Measurements from ENCODE around the gene KCP.

KCP gene

DNA sequence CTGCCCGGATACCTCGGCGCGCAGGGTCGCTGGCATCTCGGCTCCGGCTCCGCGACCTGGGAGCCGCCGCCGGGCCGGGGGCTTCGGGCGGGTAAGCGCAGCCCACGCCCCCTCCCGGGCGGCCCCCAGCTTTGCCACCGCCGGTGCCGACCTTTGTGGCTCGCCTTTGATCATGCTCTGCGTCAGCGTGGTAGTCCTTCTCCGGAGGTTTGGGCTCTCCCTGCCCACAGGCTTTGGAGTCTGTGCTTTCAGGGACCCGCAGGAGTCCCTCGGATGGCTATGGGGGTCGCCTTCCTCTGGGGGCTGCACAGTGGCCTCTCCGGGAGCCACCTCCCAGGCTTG, 40.6 kb downstream of the KCP start:
- DNase-seq = no peak

DNA sequence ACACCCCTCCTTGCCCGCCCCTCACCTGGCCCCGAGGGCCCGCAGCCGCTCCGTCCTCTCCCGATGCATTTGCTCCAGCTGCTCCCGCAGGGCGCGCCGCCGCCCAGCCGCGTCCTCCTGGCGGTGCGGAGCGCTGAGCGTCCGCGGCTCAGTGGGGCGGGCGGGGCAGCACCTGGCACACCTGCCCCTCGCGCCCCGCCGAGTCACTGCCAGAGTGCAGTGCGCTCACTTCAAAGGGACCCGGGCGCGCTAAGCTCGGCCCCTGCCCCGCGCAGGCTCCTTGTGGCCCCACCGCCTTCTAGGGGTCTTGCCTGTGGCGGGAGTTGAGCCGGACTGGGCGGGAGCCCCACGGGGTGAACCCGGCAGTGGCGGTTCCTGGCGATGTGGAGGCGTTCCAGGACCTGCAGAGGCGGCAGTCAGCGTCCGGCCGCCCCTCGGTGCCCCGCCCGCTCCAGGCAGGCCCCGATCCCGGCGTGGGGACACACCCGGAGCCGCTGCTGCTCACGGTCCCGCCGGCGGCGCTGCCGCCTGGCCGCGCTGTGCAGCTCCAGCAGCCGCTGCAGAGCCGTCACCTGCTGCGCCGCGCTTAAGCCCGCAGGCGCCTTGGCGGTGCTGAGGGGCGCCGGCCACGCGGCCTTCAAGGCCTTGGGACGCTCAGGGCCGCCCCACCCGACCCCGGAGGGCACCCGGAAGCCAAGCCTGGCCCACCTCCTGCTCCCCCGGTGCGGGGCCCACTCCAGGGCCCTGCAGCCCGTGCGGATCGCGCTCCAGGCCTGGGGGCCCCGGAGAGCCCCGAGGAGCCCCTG, 41.2 kb downstream of the KCP start:
- DNase-seq = peak; percentile 53

GRCh38 chr7:128868624-128869137, 41.8 kb downstream of the KCP start:
- no peak for DNase-seq

- DNase-seq = peak; percentile 35
These were observed 42.5 kb downstream of the KCP start for GRCh38 chr7:128867842-128868623.

DNA sequence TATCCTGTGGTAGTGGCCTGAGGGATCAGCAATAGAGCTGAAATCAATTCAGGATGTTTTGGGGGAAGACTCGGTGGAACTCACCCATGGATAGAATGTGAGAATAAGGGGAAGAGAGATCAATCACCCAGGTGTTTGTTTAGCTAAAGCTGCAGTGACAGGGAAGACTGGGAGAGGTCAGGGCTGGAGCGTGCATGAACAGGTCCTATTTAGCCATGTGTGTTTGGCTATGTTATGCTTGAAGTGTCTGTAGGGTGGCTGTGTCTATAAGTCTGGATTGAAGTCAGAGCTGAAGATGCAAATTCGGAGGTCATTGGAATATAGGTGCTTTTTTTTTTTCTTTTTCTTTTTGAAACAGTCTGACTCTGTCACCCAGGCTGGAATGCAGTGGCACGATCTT, 43.3 kb downstream of the KCP start:
- no peak for DNase-seq

- DNase-seq = no peak
These were observed 44.3 kb downstream of the KCP start for GRCh38 chr7:128865996-128866877.

DNA sequence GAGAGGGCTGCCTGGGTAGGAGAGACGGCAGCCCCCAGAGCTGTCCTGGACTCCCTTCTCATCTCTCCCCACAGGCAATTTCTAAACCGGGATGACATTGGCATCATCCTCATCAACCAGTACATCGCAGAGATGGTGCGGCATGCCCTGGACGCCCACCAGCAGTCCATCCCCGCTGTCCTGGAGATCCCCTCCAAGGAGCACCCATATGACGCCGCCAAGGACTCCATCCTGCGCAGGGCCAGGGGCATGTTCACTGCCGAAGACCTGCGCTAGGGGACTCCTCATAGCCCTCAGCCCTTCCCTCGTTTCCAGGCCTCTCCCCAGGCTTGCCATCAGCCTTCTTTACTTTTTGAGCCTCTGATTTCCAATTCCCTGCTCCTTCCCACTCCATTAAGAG, 45.2 kb downstream of the KCP start:
- DNase-seq = no peak

DNA sequence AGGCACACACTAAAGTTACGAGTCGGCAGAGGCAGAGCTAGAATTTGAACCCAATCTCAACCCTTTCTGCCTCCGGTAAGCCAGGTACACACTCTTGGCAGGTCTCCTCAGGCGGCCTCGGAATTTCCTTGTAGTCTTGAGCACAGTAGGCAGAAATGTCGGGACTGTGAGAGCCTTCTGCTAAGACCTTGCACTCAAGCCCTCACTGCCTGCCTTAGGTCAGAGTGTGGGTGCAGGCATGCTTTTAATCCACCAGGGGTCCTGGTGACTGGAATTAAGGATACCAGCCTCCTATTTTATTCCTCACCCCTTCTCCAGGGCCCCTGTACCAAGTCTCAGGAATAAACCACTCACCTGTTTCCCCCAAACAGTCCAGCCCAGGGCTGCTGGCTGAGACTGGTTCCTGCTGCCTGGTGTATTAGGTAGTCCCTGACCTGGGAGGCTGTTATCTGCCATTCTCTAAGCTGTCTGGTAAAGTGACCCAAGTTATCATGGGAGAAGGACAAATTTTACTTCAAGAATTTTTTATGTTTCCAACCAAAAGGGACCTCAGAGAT, 47.0 kb downstream of the KCP start:
- peak; percentile 5 for DNase-seq

- DNase-seq = peak; percentile 97
These were observed 47.7 kb downstream of the KCP start, which contains the start of gene ATP6V1F for GRCh38 chr7:128862571-128863432. Gene ATP6V1F (plus strand): TSS chr7:128862856. CDS start chr7:128862905, 49 bp downstream.

DNA sequence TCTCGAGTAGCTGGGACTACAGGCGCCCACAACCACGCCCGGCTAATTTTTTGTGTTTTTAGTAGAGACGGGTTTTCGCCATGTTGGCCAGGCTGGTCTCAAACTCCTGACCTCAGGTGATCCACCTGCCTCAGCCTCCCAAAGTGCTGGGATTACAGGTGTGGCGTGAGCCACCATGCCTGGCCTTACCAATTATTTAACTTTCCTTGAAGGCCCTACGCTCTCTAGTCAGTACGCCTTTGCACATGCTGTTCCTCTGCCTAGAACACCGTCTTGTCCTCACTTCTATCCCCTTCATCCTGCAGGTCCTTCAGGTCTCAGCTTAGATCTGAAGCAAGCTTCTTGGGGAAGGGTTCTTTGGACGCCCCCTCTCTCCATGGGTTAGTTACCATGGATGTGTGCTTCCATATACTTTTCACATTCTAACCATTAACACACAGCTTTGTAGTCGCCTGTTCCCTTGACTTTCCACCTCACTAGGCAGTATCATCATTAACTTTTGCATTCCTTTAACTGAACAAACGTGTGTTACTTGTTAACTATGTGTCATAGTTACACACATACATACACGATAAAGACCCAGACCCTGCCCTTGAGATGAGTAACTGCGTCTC, 48.4 kb downstream of the KCP start:
- DNase-seq = no peak

- no peak for DNase-seq
These were observed 50.1 kb downstream of the KCP start for GRCh38 chr7:128860158-128861073.

DNA sequence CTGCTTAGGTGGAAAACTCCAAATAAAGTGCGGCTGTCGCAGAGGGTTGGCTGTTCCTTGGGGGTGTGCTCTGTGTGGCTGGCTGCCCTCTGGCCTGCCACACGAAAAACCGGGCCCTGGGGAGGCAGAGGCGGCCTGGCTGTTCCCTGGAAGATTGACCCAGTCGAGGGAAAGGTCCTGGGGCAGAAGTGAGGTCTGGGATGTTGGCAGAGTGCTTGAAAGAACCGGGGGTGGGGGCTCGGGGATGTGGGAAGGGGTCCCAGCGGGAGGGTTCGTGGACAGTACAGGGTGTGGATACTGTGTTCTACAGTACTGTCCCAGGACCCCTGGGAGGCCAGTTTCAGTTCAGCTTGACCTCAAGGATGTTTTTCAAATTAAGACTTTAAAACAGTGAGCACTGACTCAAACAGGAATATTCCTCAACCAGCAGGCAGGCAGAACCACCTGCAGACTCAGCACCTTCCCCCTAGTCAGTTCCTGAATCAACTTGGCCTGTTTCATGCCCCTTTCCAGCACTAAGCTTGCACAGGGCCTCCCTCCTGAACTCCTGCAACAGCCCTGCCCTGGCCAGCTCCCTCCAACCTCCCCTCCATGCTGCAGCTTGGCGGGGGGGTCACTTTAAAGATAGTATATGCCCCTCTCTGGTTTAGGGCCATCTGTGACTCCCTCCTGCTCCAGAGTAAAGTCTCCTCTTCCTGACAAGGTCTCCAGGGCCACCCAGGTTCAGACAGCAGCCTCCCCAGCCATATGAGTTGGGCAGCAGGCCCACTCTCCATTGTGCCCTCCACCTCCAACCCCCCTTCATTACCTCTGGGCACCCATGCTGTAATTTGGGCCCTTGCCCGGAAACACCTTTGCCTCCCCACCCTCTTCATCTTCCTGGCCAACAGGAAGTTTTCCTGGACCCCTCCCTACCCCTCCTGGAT, 51.0 kb downstream of the KCP start:
- no peak for DNase-seq

GRCh38 chr7:128858380-128859231, 51.9 kb downstream of the KCP start:
- DNase-seq = no peak

DNA sequence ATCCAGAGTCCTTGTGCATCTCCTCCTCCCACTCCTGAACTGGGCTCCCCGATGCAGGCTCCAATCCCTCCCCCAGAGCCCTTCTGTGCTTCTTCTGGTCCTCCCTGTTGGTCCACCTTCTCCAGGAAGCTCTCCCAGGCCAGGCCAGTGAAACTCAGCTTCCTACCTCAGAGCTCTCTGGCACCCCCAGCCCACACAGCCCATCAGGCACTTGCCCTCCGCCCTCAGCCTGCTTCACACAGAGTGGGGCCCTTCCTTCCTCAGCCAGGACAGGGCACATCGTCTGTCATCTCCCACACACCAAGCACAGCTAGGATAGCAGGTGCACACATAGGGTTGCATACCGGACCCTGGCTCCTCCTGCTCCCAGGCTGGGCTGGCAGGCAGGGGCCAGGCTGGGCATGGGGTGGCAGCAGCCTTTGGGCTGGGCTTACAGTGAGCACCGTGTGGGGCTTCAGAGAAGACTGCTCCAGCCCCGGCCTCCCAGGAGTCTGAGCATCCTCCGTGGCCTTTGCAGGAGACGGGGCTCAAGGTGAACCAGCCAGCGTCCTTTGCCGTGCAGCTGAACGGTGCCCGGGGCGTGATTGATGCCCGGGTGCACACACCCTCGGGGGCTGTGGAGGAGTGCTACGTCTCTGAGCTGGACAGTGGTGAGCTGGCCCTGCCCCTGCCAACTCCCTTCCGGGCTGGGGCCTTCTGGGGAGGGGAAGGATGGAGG, 54.3 kb downstream of the KCP start:
- no peak for DNase-seq

- no peak for DNase-seq
These were observed 55.0 kb downstream of the KCP start for GRCh38 chr7:128855559-128855958.

DNA sequence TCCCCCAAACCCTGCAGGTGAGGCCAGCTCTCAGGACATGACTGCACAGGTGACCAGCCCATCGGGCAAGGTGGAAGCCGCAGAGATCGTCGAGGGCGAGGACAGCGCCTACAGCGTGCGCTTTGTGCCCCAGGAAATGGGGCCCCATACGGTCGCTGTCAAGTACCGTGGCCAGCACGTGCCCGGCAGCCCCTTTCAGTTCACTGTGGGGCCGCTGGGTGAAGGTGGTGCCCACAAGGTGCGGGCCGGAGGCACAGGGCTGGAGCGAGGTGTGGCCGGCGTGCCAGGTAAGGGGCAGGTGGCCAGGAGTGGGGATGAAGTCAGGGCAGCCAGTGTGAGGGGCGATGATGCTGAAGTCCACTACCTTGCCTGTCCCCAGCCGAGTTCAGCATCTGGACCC, 56.1 kb downstream of the KCP start:
- DNase-seq = no peak

DNA sequence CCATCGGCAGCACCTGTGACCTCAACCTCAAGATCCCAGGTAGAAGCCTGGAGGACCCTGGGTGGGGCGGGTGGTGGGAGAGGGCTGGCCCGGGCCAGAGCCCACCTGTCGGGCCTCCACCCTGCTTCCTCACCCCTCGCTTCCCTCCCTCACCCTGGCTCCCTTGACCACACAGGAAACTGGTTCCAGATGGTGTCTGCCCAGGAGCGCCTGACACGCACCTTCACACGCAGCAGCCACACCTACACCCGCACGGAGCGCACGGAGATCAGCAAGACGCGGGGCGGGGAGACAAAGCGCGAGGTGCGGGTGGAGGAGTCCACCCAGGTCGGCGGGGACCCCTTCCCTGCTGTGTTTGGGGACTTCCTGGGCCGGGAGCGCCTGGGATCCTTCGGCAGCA, 56.7 kb downstream of the KCP start:
- no peak for DNase-seq
